ENCODE data around the gene TOMT. TPM values are rescaled to one million over a fixed set of nuclear protein-coding genes. Genes with fewer than 3 reads are reported as not detected.

TOMT gene
- total and polyA plus RNA-seq, 2 donors (not counting 3 experiments of a cell fraction or from before 2014, with no cell fraction given), result not detected

- Histone ChIP-seq H4K20me1 (replicated peaks; ENCODE audit: control insufficient read depth, extremely low read depth, insufficient read depth, low read length) (no peaks in the 10 kb centered on the region), H3K36me3 (ENCODE audit: control insufficient read depth in 2 of 2, extremely low read depth in 1 of 2, insufficient read depth in 2 of 2, low read length in 2 of 2) (peaks cover 0 to 3% of the 10 kb centered on the region in 2 experiments), H3K4me3 (replicated peaks in 1 of 3; ENCODE audit: insufficient read depth in 1 of 3, low read depth in 1 of 3, low read length in 3 of 3) (no peak overlapping the region), H3K4me1 (ENCODE audit: control insufficient read depth, extremely low read depth, insufficient read depth, low read length) (peaks cover 6% of the 10 kb centered on the region), H3K9ac (replicated peaks; ENCODE audit: extremely low read depth, insufficient read depth, low read length) (no peak overlapping the region), H3K27ac (ENCODE audit: insufficient read depth, low read depth, low read length) (no peak overlapping the region), H3K4me2 (ENCODE audit: insufficient read depth, low read length) (no peak overlapping the region), H3K27me3 (ENCODE audit: control insufficient read depth in 2 of 2, insufficient read depth in 2 of 2, low read length in 2 of 2) (no peaks in the 10 kb centered on the region), H3K79me2 (ENCODE audit: control insufficient read depth, insufficient read depth, low read length) (peaks cover 35% of the 10 kb centered on the region), H3K9me3 (replicated peaks; ENCODE audit: control insufficient read depth, insufficient read depth, low read length) (no peaks in the 10 kb centered on the region), H3K9me1 (replicated peaks; ENCODE audit: control insufficient read depth, extremely low read depth, insufficient read depth, low read length) (no peaks in the 10 kb centered on the region), H2AFZ (ENCODE audit: low read depth, low read length) (no peak overlapping the region)
- DNase-seq (ENCODE audit: low read depth, low spot score) (no peak), FAIRE-seq (no peak)
- ChIA-PET POLR2A (interaction anchor here (0.6 kb wide), 1 partner anchor 19 kb away, joined by 7 read pairs; no protein-coding TSS in a partner anchor), CTCF (no interaction called here)
- TF ChIP-seq JUN (IDR thresholded peaks at IDR 0.05; ENCODE audit: borderline replicate concordance, insufficient read depth, insufficient read length, low read depth), result no peak
- no peak for TF ChIP-seq FOS (IDR thresholded peaks at IDR 0.05; ENCODE audit: borderline replicate concordance, insufficient read depth, low read length)
- no peak for TF ChIP-seq POLR2AphosphoS5 (IDR thresholded peaks at IDR 0.05; ENCODE audit: insufficient read depth, low read depth, low read length)
- TF ChIP-seq EZH2 (IDR thresholded peaks at IDR 0.05; ENCODE audit: borderline replicate concordance, low read depth, low read length, severe bottlenecking), result no peak
- TF ChIP-seq CTCF (IDR thresholded peaks at IDR 0.05; ENCODE audit: extremely low read depth in 1 of 2, insufficient read depth in 1 of 2, low read depth in 1 of 2, low read length in 2 of 2), result no peak
- no peak for TF ChIP-seq MYC (IDR thresholded peaks at IDR 0.05; ENCODE audit: low read depth, low read length)
- TF ChIP-seq MAX (IDR thresholded peaks at IDR 0.05; ENCODE audit: insufficient read depth, insufficient read length), result no peak
- no peak for TF ChIP-seq POLR2A (IDR thresholded peaks at IDR 0.05; ENCODE audit: low read depth, low read length)
- no peak for TF ChIP-seq GATA2 (IDR thresholded peaks at IDR 0.05; ENCODE audit: insufficient read depth, insufficient read length, low read depth, low read length)
- intact Hi-C loops (cut with micrococcal nuclease), result no loop called here
- dilution Hi-C loops (cut with MboI; ENCODE audit: extremely low pct_ligation_motif_present, low sequenced_read_pairs), result no loop called here
- BruUV-seq (replicated peaks), result no TSS peak
Observed at GRCh38 chr11:72061739-72062396, 43.9 kb upstream of the TOMT start.

Measured in endothelial cell of umbilical vein (primary cell).